Caki2 (cell line): Measurements from ENCODE around the gene ABCG4. TPM values are rescaled to one million over a fixed set of nuclear protein-coding genes. Genes with fewer than 3 reads are reported as not detected.
"Not testable (repeated sequence)": the region's sequence is repeated elsewhere in the genome, so short reads cannot be mapped to it uniquely, and the experiment has no call there.

Experiments
- DNase-seq: peaks from one replicate; pipeline ENCODE4 v3.0.0-alpha.2; 2015; ENCODE audit warnings: low read depth
- in situ Hi-C: cut with HindIII; loops from 2 replicates; pipeline ENCODE4 v1.10.0; 2016; ENCODE audit warnings: low sequenced_read_pairs, low pct_unique_long_range_greater_than_20kb, mixed read lengths
- total RNA-seq: library from RNA; depleted of rRNA; stranded (reverse); fragments of >200 nt; shearing (Covaris generic); gene quantifications from 2 replicates; pipeline ENCODE4 v1.2.3, GENCODE V29; 2014; ENCODE audit warnings: low replicate concordance; rRNA removed

ABCG4 gene
- not detected in 2 replicates for total RNA-seq

- in situ Hi-C loops = no loop called here
- DNase-seq = no peak
These were observed at the start of gene ABCG4 for GRCh38 chr11:119149018-119149785. TSS of gene ABCG4 (plus strand) at chr11:119149052. CDS start at chr11:119149966, 914 bp downstream.

- no peak for DNase-seq
- in situ Hi-C loops = loop anchor here (25.0 kb wide), 1 partner anchor 213 kb away; the partner anchor contains the start of gene MCAM
These were observed 49.1 kb upstream of the ABCG4 start for GRCh38 chr11:119099711-119100110.

GRCh38 chr11:119100246-119100970, 48.4 kb upstream of the ABCG4 start:
- DNase-seq = peak; percentile 51

GRCh38 chr11:119100994-119101758, 47.7 kb upstream of the ABCG4 start:
- in situ Hi-C loops = loop anchor here (25.0 kb wide), 1 partner anchor 211 kb away; the partner anchor contains the start of gene MCAM
- no peak for DNase-seq

More at GRCh38 chr11:119100246-119100970, 48.4 kb upstream of the ABCG4 start:
- in situ Hi-C loops = loop anchor here (25.0 kb wide), 1 partner anchor 212 kb away; the partner anchor contains the start of gene MCAM

- in situ Hi-C loops = loop anchor here (25.0 kb wide), 1 partner anchor 210 kb away; the partner anchor contains the start of gene MCAM
- DNase-seq = peak; percentile 93
These were observed 47.0 kb upstream of the ABCG4 start, which contains the start of gene DPAGT1 for GRCh38 chr11:119101759-119102423. TSS of gene DPAGT1 (minus strand) at chr11:119101853. CDS start at chr11:119101655, 198 bp downstream.

- DNase-seq = not testable (repeated sequence)
- in situ Hi-C loops = loop anchor here (25.0 kb wide), 1 partner anchor 209 kb away; the partner anchor contains the start of gene MCAM
These were observed 45.6 kb upstream of the ABCG4 start for GRCh38 chr11:119103161-119103664.

- DNase-seq = no peak
- in situ Hi-C loops = loop anchor here (25.0 kb wide), 1 partner anchor 209 kb away; the partner anchor contains the start of gene MCAM
These were observed 45.1 kb upstream of the ABCG4 start for GRCh38 chr11:119103793-119104192.

- in situ Hi-C loops = loop anchor here (25.0 kb wide), 1 partner anchor 205 kb away; the partner anchor contains the start of gene MCAM
These were observed 42.0 kb upstream of the ABCG4 start, which contains the start of gene C2CD2L for GRCh38 chr11:119106564-119107537. TSS of gene C2CD2L (plus strand) at chr11:119107344. CDS start at chr11:119107742, 398 bp downstream.

GRCh38 chr11:119107538-119108145, 41.2 kb upstream of the ABCG4 start:
- in situ Hi-C loops = loop anchor here (25.0 kb wide), 1 partner anchor 205 kb away; the partner anchor contains the start of gene MCAM
- DNase-seq = no peak

More at GRCh38 chr11:119106564-119107537, 42.0 kb upstream of the ABCG4 start, which contains the start of gene C2CD2L:
- peak; percentile 73 for DNase-seq

GRCh38 chr11:119108146-119108856, 40.6 kb upstream of the ABCG4 start:
- in situ Hi-C loops = loop anchor here (25.0 kb wide), 1 partner anchor 204 kb away; the partner anchor contains the start of gene MCAM
- DNase-seq = no peak

GRCh38 chr11:119108857-119109221, 40.0 kb upstream of the ABCG4 start:
- DNase-seq = no peak
- in situ Hi-C loops = loop anchor here (25.0 kb wide), 1 partner anchor 203 kb away; the partner anchor contains the start of gene MCAM

- in situ Hi-C loops = loop anchor here (25.0 kb wide), 1 partner anchor 202 kb away; the partner anchor contains the start of gene MCAM
These were observed 39.0 kb upstream of the ABCG4 start for GRCh38 chr11:119109843-119110242.

GRCh38 chr11:119110439-119110838, 38.4 kb upstream of the ABCG4 start:
- DNase-seq = no peak
- in situ Hi-C loops = loop anchor here (25.0 kb wide), 1 partner anchor 202 kb away; the partner anchor contains the start of gene MCAM

More at GRCh38 chr11:119109843-119110242, 39.0 kb upstream of the ABCG4 start:
- DNase-seq = no peak

GRCh38 chr11:119111361-119111925, 37.4 kb upstream of the ABCG4 start:
- no peak for DNase-seq
- in situ Hi-C loops = loop anchor here (25.0 kb wide), 1 partner anchor 201 kb away; the partner anchor contains the start of gene MCAM
